ENCODE measurements around the gene MAPKAP1. TPM values are rescaled to one million over a fixed set of nuclear protein-coding genes. Genes with fewer than 3 reads are reported as not detected.

The MAPKAP1 gene
- total and polyA plus RNA-seq, 2 experiments from 2014 or later: 68.4 to 98.5 TPM

- Histone ChIP-seq H4K20me1 (replicated peaks; ENCODE audit: insufficient read depth) (peaks cover 9% of the 10 kb centered on the region; the same call in 1 of the 2 replicates), H3K27ac (ENCODE audit: low read depth) (no peak overlapping the region), H3K4me3 (no peak overlapping the region), H3K4me2 (no peak overlapping the region), H3K27me3 (ENCODE audit: insufficient read depth) (no peaks in the 10 kb centered on the region), H3K79me2 (replicated peaks; ENCODE audit: insufficient read depth) (peaks cover 95% of the 10 kb centered on the region), H3K4me1 (ENCODE audit: insufficient read depth) (peaks cover 37% of the 10 kb centered on the region), H3F3A (replicated peaks; ENCODE audit: low read depth) (no peaks in the 10 kb centered on the region), H3K36me3 (ENCODE audit: insufficient read depth) (no peaks in the 10 kb centered on the region; the same call in 1 of the 2 replicates), H2AFZ (no peak overlapping the region), H3K9me2 (ENCODE audit: insufficient read depth) (no peaks in the 10 kb centered on the region; the same call in 1 of the 2 replicates)
- Mint-ChIP-seq H3K36me3 (ENCODE audit: low read depth) (no peaks in the 10 kb centered on the region), H3K4me3 (no peak overlapping the region), H3K4me1 (peaks cover 28% of the 10 kb centered on the region), H3K27ac (no peak overlapping the region), H3K27me3 (ENCODE audit: insufficient read depth, low read depth, poor library complexity) (peaks cover 2% of the 10 kb centered on the region), H3K9me3 (no peaks in the 10 kb centered on the region)
- DNase-seq (ENCODE audit: low spot score) (no peak), ATAC-seq (no peak)
- no peak for TF ChIP-seq STAT1 (IDR thresholded peaks at IDR 0.05; ENCODE audit: unreplicated experiment)
- TF ChIP-seq NANOG (IDR thresholded peaks at IDR 0.05; ENCODE audit: borderline replicate concordance): no peak
- no peak for TF ChIP-seq ZNF114 (CRISPR knock-in tag; IDR thresholded peaks at IDR 0.05)
- no peak for TF ChIP-seq CTCF (conservative IDR thresholded peaks at IDR 0.05; ENCODE audit: low read depth in 2 of 2)
- TF ChIP-seq ZNF462 (CRISPR knock-in tag; IDR thresholded peaks at IDR 0.05): no peak
- TF ChIP-seq POLR2AphosphoS5 (IDR thresholded peaks at IDR 0.05; ENCODE audit: low read depth): no peak
- no peak for TF ChIP-seq CREB1 (CRISPR knock-in tag; IDR thresholded peaks at IDR 0.05; ENCODE audit: low read depth)
- TF ChIP-seq ZNF331 (CRISPR knock-in tag; IDR thresholded peaks at IDR 0.05; ENCODE audit: low read depth): no peak
- TF ChIP-seq ETS1 (IDR thresholded peaks at IDR 0.05): no peak
- TF ChIP-seq JUNB (IDR thresholded peaks at IDR 0.05; ENCODE audit: unreplicated experiment): no peak
- TF ChIP-seq REST (IDR thresholded peaks at IDR 0.05; ENCODE audit: unreplicated experiment): no peak
Observed at GRCh38 chr9:125639057-125639456, 68.0 kb downstream of the MAPKAP1 start.

Measured in GM23338 (cell line).